KMS-11 (cell line): ENCODE results near the gene EML5.
"Not testable (repeated sequence)": the region's sequence is repeated elsewhere in the genome, so short reads cannot be mapped to it uniquely, and the experiment has no call there.

Source experiments
- H2AFZ ChIP-seq: fragments of 200-600 bp; sonication (generic); 2 replicates; pipeline ENCODE4 v1.6.1; 2016; ENCODE audit warnings: antibody characterized with exemption, mixed run types, low read depth
- H3K27ac ChIP-seq: fragments of 200-600 bp; sonication (generic); 2 replicates; pipeline ENCODE4 v1.6.1; 2016; ENCODE audit warnings: mild to moderate bottlenecking, mixed run types
- H3K27me3 ChIP-seq: fragments of 200-600 bp; sonication (generic); 2 replicates; pipeline ENCODE4 v1.6.1; 2017; ENCODE audit warnings: mild to moderate bottlenecking, low read depth, mixed run types, moderate library complexity; ENCODE audit not compliant: insufficient read depth
- H3K36me3 ChIP-seq: fragments of 200-600 bp; sonication (generic); 2 replicates; pipeline ENCODE4 v1.6.1; 2017; ENCODE audit warnings: mild to moderate bottlenecking, mixed run types; ENCODE audit not compliant: insufficient read depth
- H3K4me1 ChIP-seq: fragments of 200-600 bp; sonication (generic); 2 replicates; pipeline ENCODE4 v1.6.1; 2016; ENCODE audit warnings: mild to moderate bottlenecking, low read depth, mixed run types; ENCODE audit not compliant: poor library complexity, severe bottlenecking
- H3K4me2 ChIP-seq: fragments of 200-600 bp; sonication (generic); 2 replicates; pipeline ENCODE4 v1.7.0; 2016; ENCODE audit warnings: mild to moderate bottlenecking, mixed run types
- H3K4me3 ChIP-seq: fragments of 200-600 bp; sonication (generic); IDR thresholded peaks from 2 replicates; pipeline ENCODE4 v1.6.1; 2017; ENCODE audit warnings: low read depth, low read length, mixed read lengths; ENCODE audit not compliant: insufficient read depth
- H3K79me2 ChIP-seq: fragments of 200-600 bp; sonication (generic); 2 replicates; pipeline ENCODE4 v1.6.1; 2016; ENCODE audit warnings: low read depth, mixed run types; ENCODE audit not compliant: insufficient read depth
- H3K9ac ChIP-seq: fragments of 200-600 bp; sonication (generic); 2 replicates; pipeline ENCODE4 v1.6.1; 2016; ENCODE audit warnings: mild to moderate bottlenecking, mixed run types
- H4K20me1 ChIP-seq: fragments of 200-600 bp; sonication (generic); 2 replicates; pipeline ENCODE4 v1.6.1; 2016; ENCODE audit warnings: mild to moderate bottlenecking, mixed run types; ENCODE audit not compliant: insufficient read depth
- CTCF ChIP-seq: fragments of 200-600 bp; sonication (generic); conservative IDR thresholded peaks from 2 replicates; pipeline ENCODE4 v1.6.1; 2017; ENCODE audit warnings: low read depth, mild to moderate bottlenecking, antibody characterized with exemption, low read length, moderate library complexity, mixed read lengths

EML5 gene

GRCh38 chr14:88824314-88825077 lies 31.7 kb upstream of the EML5 start, which contains the start of gene TTC8:
Gene TTC8, plus strand, starts transcription at chr14:88824651. Its CDS starts 57 bp downstream, at chr14:88824708.
- H4K20me1 ChIP-seq: no peaks in the 10 kb centered on the region
- TF ChIP-seq CTCF: no peak
- peak within 1 kb of the TSS; percentile 81 for H3K4me2 ChIP-seq
- peak within 1 kb of the TSS; percentile 77 for H3K9ac ChIP-seq
- no peaks in the 10 kb centered on the region for H3K36me3 ChIP-seq
- H3K4me1 ChIP-seq: peaks cover 11% of the 10 kb centered on the region
- H3K79me2 ChIP-seq: no peaks in the 10 kb centered on the region
- H2AFZ ChIP-seq: peak within 1 kb of the TSS; percentile 89
- H3K27ac ChIP-seq: peak within 1 kb of the TSS; percentile 86
- H3K27me3 ChIP-seq: no peaks in the 10 kb centered on the region
- no peak within 1 kb of the TSS for H3K4me3 ChIP-seq

GRCh38 chr14:88823968-88824313 lies 31.2 kb upstream of the EML5 start:
- peak overlapping the region; percentile 89 for H2AFZ ChIP-seq
- no peaks in the 10 kb centered on the region for H3K27me3 ChIP-seq
- no peaks in the 10 kb centered on the region for H4K20me1 ChIP-seq
- no peaks in the 10 kb centered on the region for H3K79me2 ChIP-seq
- peaks cover 11% of the 10 kb centered on the region for H3K4me1 ChIP-seq
- peak overlapping the region; percentile 77; the same call in 1 of the 2 replicates for H3K9ac ChIP-seq
- H3K4me3 ChIP-seq: no peak overlapping the region
- peak overlapping the region; percentile 81 for H3K4me2 ChIP-seq
- no peak for TF ChIP-seq CTCF
- H3K27ac ChIP-seq: peak overlapping the region; percentile 86
- H3K36me3 ChIP-seq: no peaks in the 10 kb centered on the region

- no peak overlapping the region for H3K4me2 ChIP-seq
- no peak for TF ChIP-seq CTCF
These were observed 29.1 kb upstream of the EML5 start for GRCh38 chr14:88821888-88822287.

GRCh38 chr14:88821378-88821777 lies 28.6 kb upstream of the EML5 start:
- Histone ChIP-seq H3K79me2 (no peaks in the 10 kb centered on the region), H3K4me2 (no peak overlapping the region), H3K36me3 (no peaks in the 10 kb centered on the region), H3K27ac (no peak overlapping the region), H3K4me1 (peaks cover 11% of the 10 kb centered on the region), H2AFZ (no peak overlapping the region), H4K20me1 (no peaks in the 10 kb centered on the region), H3K9ac (no peak overlapping the region), H3K4me3 (no peak overlapping the region), H3K27me3 (no peaks in the 10 kb centered on the region)
- TF ChIP-seq CTCF: no peak

More at GRCh38 chr14:88821888-88822287, 29.1 kb upstream of the EML5 start:
- no peak overlapping the region for H3K9ac ChIP-seq
- no peaks in the 10 kb centered on the region for H3K79me2 ChIP-seq
- H3K4me3 ChIP-seq: no peak overlapping the region
- H2AFZ ChIP-seq: no peak overlapping the region
- no peaks in the 10 kb centered on the region for H3K27me3 ChIP-seq
- H3K27ac ChIP-seq: no peak overlapping the region
- no peaks in the 10 kb centered on the region for H4K20me1 ChIP-seq
- no peaks in the 10 kb centered on the region for H3K36me3 ChIP-seq
- peaks cover 11% of the 10 kb centered on the region for H3K4me1 ChIP-seq

- not testable (repeated sequence) for H3K27ac ChIP-seq, H4K20me1 ChIP-seq, H3K9ac ChIP-seq, H3K4me3 ChIP-seq, H3K4me2 ChIP-seq, H3K36me3 ChIP-seq, H2AFZ ChIP-seq, H3K79me2 ChIP-seq, H3K27me3 ChIP-seq, H3K4me1 ChIP-seq
These were observed 26.9 kb upstream of the EML5 start for GRCh38 chr14:88819674-88820073.
